NCI-H1417 (cell line): ENCODE data around the gene SORCS3.

ENCODE experiments used
- DNase-seq, 3 experiments: peaks; one replicate each; lab custom pipeline; 2025; lab: John Stamatoyannopoulos, UW

The SORCS3 gene

GRCh38 chr10:104920476-104920875 lies 279.4 kb downstream of the SORCS3 start:
- DNase-seq: no peak

DNA sequence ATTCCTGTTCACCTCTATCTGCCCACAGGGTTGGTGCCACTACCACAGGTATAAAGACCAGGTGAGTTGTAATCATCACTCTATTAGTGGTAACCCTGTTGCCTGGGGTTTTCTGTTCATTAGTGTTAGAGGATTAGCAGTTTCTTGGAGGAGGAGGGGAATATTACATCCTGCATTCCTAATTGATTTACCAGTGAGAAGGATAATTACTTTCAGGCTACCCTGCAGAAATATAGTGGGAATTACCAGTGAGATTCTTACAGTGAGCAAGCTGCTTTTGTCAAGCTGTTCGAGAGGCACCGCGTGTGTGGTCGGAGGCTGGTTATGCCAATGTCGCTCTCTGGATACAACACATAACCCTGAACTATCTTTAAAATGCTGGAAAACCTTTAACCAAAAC lies 280.7 kb downstream of the SORCS3 start:
- DNase-seq: no peak

DNA sequence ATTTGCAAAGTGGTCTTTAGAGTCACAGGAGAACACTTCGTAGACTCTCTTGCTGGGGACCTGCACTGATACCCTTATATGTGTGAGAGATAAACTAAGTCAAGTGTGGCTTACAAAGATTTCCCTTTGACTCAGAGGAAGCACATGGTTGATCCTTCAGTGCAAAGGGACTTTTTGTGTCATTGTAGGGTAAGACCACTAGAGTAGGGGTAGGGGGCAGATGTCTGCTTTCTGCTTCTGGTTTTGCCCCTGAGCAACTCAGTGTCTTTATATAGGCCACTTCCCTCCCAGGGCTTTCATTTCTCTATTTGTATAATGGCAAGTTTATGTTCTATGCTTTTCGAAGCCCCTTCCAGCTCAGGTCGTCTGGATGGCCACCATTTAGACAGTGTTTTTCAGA lies 281.7 kb downstream of the SORCS3 start:
- no peak for DNase-seq

- no peak for DNase-seq
These were observed 282.4 kb downstream of the SORCS3 start for GRCh38 chr10:104923501-104923900.

- DNase-seq: no peak
These were observed 283.2 kb downstream of the SORCS3 start for GRCh38 chr10:104924101-104924795.

DNA sequence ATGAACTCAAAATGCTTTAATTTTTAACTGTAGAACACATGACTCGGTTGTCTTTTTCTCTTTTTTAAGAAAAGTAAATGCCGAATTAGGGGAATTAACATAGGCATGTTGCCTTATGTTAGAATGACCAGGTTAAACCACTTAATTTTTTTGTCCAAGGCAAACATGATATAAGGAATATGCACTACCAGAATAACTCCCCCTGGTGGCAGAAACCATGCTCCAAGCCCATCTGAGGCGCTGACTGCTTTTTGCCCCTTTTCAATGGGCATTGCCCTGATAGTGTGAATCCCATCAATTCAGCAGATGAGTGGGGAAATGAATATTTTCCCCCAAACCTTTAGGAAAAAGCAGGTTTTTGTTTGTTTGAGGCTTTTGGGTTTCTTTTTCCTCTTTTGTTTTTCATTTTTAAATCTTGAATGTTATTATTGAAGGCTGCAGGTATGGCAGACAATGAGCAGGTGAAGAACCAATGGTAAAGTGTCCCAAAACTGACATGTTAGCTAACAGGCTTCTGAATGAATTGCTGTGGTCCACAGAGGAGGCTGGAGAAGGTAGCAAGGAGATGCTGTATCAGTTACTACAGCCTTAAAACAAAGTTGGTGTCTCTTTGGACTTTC lies 284.3 kb downstream of the SORCS3 start:
- DNase-seq: peak; percentile 2 to 58 (median 26)

GRCh38 chr10:104928734-104929133 lies 287.6 kb downstream of the SORCS3 start:
- DNase-seq: no peak

GRCh38 chr10:104931612-104932134 lies 290.6 kb downstream of the SORCS3 start:
- DNase-seq: no peak

DNA sequence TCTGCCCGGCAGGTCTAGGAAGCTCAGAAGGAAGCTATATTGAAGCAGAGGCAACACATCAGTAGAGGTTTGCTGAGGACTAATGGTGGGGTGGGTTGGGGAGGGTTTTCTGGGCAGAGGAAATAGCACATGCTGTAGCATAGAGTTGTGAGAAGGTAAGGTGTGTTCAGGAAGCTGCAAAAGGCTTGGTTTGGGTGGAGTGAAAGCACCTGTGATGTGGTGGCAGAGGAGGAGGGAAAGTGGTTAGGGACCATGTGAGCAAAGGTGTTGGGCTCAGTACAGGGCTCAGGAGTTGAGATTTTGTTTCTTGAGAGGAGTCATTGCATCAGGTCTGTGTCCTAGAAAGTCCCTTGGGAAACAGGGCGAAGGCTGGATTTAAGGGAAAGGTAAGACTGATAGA lies 294.6 kb downstream of the SORCS3 start:
- no peak for DNase-seq

DNA sequence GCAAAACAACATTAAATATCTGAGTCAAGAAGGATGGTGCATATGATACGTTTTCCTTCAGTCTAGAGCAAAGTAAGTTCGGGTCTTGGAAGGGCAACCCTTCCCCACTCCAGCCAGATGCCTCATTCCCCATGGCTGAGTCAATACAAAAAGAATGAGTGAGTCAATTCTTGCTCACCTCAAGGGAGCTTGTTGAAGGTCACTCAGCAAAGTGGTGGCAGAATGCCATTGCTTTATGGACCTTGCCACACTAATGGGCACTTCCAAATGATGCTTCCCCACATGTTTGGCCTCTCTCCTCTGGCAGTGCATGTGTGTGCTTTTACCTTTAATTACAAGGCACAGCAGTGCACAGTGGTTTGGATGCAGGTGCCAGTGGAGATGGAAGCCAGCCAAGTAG lies 296.5 kb downstream of the SORCS3 start:
- DNase-seq: peak in 2 of 3 experiments; percentile 37 to 80

DNA sequence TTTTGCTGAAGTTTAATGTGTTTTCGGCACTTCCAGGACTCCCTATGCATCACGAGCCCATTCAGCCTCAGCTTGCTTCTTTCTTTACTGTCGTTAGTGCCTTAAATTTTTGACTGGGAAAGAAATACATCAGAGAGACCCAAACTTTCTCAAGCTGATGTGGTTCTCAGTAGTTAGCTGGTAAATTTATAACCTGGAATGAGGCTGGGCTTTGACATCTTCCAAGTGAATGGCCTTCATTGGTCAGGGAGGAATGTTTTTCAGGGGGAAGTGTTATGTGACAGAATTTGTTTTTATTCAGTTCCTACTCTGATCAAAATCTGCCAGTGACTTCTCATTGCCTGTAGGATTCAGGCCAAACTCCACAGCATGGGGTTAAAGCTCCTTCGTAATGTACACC lies 296.9 kb downstream of the SORCS3 start:
- DNase-seq: no peak

- no peak for DNase-seq
These were observed 300.6 kb downstream of the SORCS3 start for GRCh38 chr10:104941662-104942061.

DNA sequence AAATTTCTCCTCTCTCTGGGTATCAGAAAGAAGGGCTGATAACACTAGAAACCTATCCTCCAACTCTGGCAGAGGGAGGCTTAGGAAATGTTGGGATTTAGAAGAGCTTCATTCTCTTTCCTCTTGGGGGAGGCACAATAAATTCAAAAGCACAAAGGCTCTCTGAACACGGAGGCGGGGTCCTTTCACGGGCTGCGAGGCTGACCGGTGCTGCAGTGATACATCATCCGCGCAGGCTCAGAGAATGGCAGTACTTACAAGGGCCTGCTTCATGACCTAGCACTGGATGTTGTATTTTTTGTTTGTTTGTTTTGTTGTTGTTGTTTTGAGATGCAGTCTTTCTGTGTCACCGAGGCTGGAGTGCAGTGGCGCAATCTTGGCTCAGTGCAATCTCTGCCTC lies 306.2 kb downstream of the SORCS3 start:
- no peak for DNase-seq

- peak in 2 of 3 experiments; percentile 50 to 88 for DNase-seq
These were observed 316.2 kb downstream of the SORCS3 start for GRCh38 chr10:104957178-104957841.

GRCh38 chr10:104966563-104967297 lies 325.6 kb downstream of the SORCS3 start:
- peak in 1 of 3 experiments; percentile 51 for DNase-seq

- DNase-seq: no peak
These were observed 339.3 kb downstream of the SORCS3 start for GRCh38 chr10:104980368-104980767.

DNA sequence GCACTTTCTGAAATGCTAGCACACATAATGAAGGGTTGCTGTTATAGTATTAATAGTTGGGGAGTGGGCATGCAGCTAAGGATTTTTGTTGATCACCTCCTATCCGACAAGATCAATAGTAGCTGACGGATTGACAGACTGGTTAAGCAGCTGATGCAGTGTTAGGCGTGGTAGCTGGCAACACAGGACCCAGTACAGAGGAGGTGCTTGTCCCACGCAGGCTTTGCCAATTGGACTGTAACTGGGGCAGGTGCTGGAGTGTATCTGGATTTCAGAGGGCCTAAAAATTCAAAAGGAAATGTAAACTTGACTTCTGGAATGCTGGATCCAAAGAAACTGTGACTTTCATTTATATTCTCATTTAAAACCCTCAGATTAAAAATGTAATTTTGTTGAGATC lies 340.9 kb downstream of the SORCS3 start:
- no peak for DNase-seq

DNA sequence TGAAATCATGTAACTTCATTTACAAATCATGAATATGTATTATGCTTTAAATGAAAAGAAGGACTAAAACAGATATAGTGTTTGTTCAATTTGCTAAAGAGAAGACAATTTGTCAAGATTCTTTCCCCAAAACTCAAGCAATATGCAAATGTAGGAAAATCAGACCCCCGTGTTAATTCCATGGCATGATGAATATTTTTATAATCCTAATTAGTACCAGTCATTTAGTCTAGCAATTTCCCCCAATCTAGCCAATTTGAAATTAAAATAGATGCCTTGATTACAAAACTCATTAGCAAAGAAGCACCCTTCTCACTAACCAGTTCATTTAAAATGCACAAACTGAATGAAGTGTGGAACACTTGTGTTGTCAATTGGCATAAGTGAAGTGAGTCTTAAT lies 347.6 kb downstream of the SORCS3 start:
- DNase-seq: no peak

DNA sequence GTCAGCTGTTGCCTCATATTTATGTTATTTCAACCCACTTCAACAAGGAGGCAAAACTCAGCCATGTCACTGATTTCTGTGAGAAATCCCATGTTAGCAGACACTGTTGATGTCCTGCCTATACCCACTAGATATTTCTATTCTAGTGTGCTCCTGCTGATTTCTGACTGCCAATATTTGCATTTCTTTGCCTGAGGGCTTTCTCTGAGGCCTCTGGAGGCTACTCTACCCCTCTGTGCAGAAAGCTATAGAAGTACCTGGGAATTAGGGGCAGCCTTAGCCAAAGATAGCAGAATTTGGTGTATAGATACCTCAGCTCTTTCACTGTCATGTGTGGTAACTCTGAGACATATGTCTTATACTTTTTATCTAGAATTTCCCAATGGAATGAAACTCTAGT lies 348.8 kb downstream of the SORCS3 start:
- DNase-seq: no peak

DNA sequence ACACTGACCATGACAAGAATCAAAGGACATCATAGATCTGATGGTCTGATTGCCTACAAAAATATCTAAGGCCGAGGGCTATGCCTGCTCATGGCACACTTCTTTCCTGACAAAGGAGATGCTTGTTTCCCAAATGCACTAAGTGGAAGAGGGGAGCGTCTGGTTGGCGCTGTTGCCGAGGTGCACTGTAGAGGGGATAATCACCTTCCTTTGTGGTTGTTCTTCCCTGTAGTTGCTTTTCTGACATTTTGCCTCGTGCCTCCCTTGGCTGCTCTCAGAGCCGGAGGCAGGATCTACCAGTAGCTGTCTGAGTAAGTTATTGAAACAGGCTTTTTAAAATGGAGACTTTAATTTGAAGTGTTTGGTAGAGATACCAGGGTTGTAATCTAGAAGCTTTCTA lies 352.0 kb downstream of the SORCS3 start:
- no peak for DNase-seq

- no peak for DNase-seq
These were observed 360.2 kb downstream of the SORCS3 start for GRCh38 chr10:105001269-105001668.

- DNase-seq: no peak
These were observed 369.5 kb downstream of the SORCS3 start for GRCh38 chr10:105010411-105011121.
